HG02884 (cell line): ENCODE results near the gene EPB41.

Source experiments
- ATAC-seq: cut with Tn5 transposase; IDR thresholded peaks from one replicate; pipeline ENCODE4 v1.9.1; 2021; ENCODE audit warnings: mild to moderate bottlenecking, moderate library complexity; ENCODE audit not compliant: unreplicated experiment

The EPB41 gene

GRCh38 chr1:28973596-28974421 is 59.4 kb downstream of the EPB41 start:
- ATAC-seq = no peak

GRCh38 chr1:28974432-28974831 is 60.1 kb downstream of the EPB41 start:
- ATAC-seq = no peak

- ATAC-seq = no peak
Measured at GRCh38 chr1:28976248-28976647, 61.9 kb downstream of the EPB41 start.

GRCh38 chr1:28981210-28981609 is 66.8 kb downstream of the EPB41 start:
- no peak for ATAC-seq

GRCh38 chr1:28982198-28982597 is 67.8 kb downstream of the EPB41 start:
- ATAC-seq = no peak

- no peak for ATAC-seq
Measured at GRCh38 chr1:28983091-28983490, 68.7 kb downstream of the EPB41 start.

GRCh38 chr1:28983509-28984310 is 69.3 kb downstream of the EPB41 start:
- no peak for ATAC-seq

- no peak for ATAC-seq
Measured at GRCh38 chr1:28984311-28984684, 69.9 kb downstream of the EPB41 start.

- no peak for ATAC-seq
Measured at GRCh38 chr1:28985427-28985826, 71.1 kb downstream of the EPB41 start.

- no peak for ATAC-seq
Measured at GRCh38 chr1:28986306-28986910, 72.0 kb downstream of the EPB41 start.

GRCh38 chr1:29002792-29003191 is 88.4 kb downstream of the EPB41 start:
- ATAC-seq = no peak

GRCh38 chr1:29004288-29004687 is 89.9 kb downstream of the EPB41 start:
- no peak for ATAC-seq

- ATAC-seq = no peak
Measured at GRCh38 chr1:29004798-29005197, 90.4 kb downstream of the EPB41 start.

- ATAC-seq = no peak
Measured at GRCh38 chr1:29011775-29012174, 97.4 kb downstream of the EPB41 start.

- no peak for ATAC-seq
Measured at GRCh38 chr1:29017235-29017634, 102.9 kb downstream of the EPB41 start.

GRCh38 chr1:29017975-29018712 is 103.8 kb downstream of the EPB41 start:
- ATAC-seq = no peak

GRCh38 chr1:29022620-29023019 is 108.3 kb downstream of the EPB41 start:
- ATAC-seq = no peak

- no peak for ATAC-seq
Measured at GRCh38 chr1:29029667-29030066, 115.3 kb downstream of the EPB41 start.

- no peak for ATAC-seq
Measured at GRCh38 chr1:29032841-29033240, 118.5 kb downstream of the EPB41 start.

- ATAC-seq = no peak
Measured at GRCh38 chr1:29033829-29034466, 119.6 kb downstream of the EPB41 start.
